ENCODE results near the gene SPTBN1. TPM values are rescaled to one million over a fixed set of nuclear protein-coding genes. Genes with fewer than 3 reads are reported as not detected.

Gene SPTBN1
- total RNA-seq, 1 donor from 2014 or later: 224 TPM

GRCh38 chr2:54655046-54655809 lies 199.1 kb downstream of the SPTBN1 start:
- no peak for DNase-seq (ENCODE audit: low read depth)
- TF ChIP-seq CTCF (conservative IDR thresholded peaks at IDR 0.05; ENCODE audit: low read depth, low read length): no peak
- no peak overlapping the region for H3K4me3 ChIP-seq (ENCODE audit: low read depth, low read length)

- DNase-seq (ENCODE audit: low read depth): no peak
- no peak overlapping the region for H3K4me3 ChIP-seq (ENCODE audit: low read depth, low read length)
- TF ChIP-seq CTCF (conservative IDR thresholded peaks at IDR 0.05; ENCODE audit: low read depth, low read length): no peak
Measured at GRCh38 chr2:54656863-54657262, 200.7 kb downstream of the SPTBN1 start.

- no peak overlapping the region for H3K4me3 ChIP-seq (ENCODE audit: low read depth, low read length)
- peak; percentile 65 for TF ChIP-seq CTCF (conservative IDR thresholded peaks at IDR 0.05; ENCODE audit: low read depth, low read length)
- DNase-seq (ENCODE audit: low read depth): no peak
Measured at GRCh38 chr2:54657664-54658083, 201.5 kb downstream of the SPTBN1 start.

- DNase-seq (ENCODE audit: low read depth): no peak
- TF ChIP-seq CTCF (conservative IDR thresholded peaks at IDR 0.05; ENCODE audit: low read depth, low read length): no peak
- H3K4me3 ChIP-seq (ENCODE audit: low read depth, low read length): no peak overlapping the region
Measured at GRCh38 chr2:54658564-54659071, 202.5 kb downstream of the SPTBN1 start.

- no peak for DNase-seq (ENCODE audit: low read depth)
- no peak for TF ChIP-seq CTCF (conservative IDR thresholded peaks at IDR 0.05; ENCODE audit: low read depth, low read length)
- H3K4me3 ChIP-seq (ENCODE audit: low read depth, low read length): no peak overlapping the region
Measured at GRCh38 chr2:54659527-54659926, 203.4 kb downstream of the SPTBN1 start.

- no peak for TF ChIP-seq CTCF (conservative IDR thresholded peaks at IDR 0.05; ENCODE audit: low read depth, low read length)
- H3K4me3 ChIP-seq (ENCODE audit: low read depth, low read length): no peak overlapping the region
- no peak for DNase-seq (ENCODE audit: low read depth)
Measured at GRCh38 chr2:54660752-54661151, 204.6 kb downstream of the SPTBN1 start.

Data from epithelial cell of proximal tubule (primary cell).